ENCODE measurements around the gene NDST4. TPM values are rescaled to one million over a fixed set of nuclear protein-coding genes. Genes with fewer than 3 reads are reported as not detected.

The NDST4 gene
- total RNA-seq, 4 donors from 2014 or later = 0.83 TPM; not detected in 3

GRCh38 chr4:114780205-114780604 lies 333.2 kb downstream of the NDST4 start:
- Histone ChIP-seq H3K36me3 (no peaks in the 10 kb centered on the region), H3K27me3 (no peaks in the 10 kb centered on the region), H3K4me3 (replicated peaks in 1 of 3) (no peak overlapping the region), H3K9me3 (no peaks in the 10 kb centered on the region), H3K4me1 (no peaks in the 10 kb centered on the region), H3K27ac (no peak overlapping the region)
- 29 to 58% methylated on average over 1 of the region's 1 CpG for WGBS, 2 donors
- no peak for DNase-seq
- intact Hi-C loops (cut with DNase I) = no loop called here
- TF ChIP-seq POLR2A (IDR thresholded peaks at IDR 0.05) (no peak), CTCF (IDR thresholded peaks at IDR 0.05) (no peak)

Small RNA genes within 50 kb of the gene (small RNA-seq; reads per million reads assigned to genes)
- gene RN7SL808P = not detected

Data from thyroid gland (tissue), 4 donors.